Forelimb muscle (tissue), 1 donor: ENCODE data around the gene AP4E1. TPM values are rescaled to one million over a fixed set of nuclear protein-coding genes. Genes with fewer than 3 reads are reported as not detected.
"Not testable (repeated sequence)": the region's sequence is repeated elsewhere in the genome, so short reads cannot be mapped to it uniquely, and the experiment has no call there.

ENCODE experiments used
- DNase-seq: peaks from one replicate; pipeline ENCODE4 v3.0.0-alpha.2; 2013; ENCODE audit warnings: low read depth
- polyA plus RNA-seq: library from polyadenylated mRNA; unstranded; fragments of 120-200 nt; gene quantifications from one replicate; pipeline ENCODE4 v1.2.1, GENCODE V29; 2013; ENCODE audit not compliant: insufficient read length

Gene AP4E1
- polyA plus RNA-seq, 1 donor, result 7.7 TPM

DNA sequence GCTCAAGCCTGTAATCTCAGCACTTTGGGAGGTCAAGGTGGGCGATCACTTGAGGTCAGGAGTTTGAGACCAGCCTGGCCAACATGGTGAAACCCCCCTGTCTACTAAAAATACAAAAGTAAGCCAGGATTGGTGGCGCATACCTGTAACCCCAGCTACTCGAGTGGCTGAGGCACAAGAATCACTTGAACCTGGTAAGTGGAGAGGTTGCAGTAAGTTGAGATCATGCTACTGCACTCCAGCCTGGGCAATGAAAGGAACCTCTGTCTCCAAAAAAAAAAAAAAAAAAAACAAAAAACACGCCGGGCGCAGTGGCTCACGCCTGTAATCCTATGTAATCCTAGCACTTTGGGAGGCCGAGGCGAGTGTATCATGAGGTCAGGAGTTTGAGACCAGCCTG, 18.9 kb upstream of the AP4E1 start:
- DNase-seq, result no peak

GRCh38 chr15:50890751-50891150, 17.7 kb upstream of the AP4E1 start:
- no peak for DNase-seq

DNA sequence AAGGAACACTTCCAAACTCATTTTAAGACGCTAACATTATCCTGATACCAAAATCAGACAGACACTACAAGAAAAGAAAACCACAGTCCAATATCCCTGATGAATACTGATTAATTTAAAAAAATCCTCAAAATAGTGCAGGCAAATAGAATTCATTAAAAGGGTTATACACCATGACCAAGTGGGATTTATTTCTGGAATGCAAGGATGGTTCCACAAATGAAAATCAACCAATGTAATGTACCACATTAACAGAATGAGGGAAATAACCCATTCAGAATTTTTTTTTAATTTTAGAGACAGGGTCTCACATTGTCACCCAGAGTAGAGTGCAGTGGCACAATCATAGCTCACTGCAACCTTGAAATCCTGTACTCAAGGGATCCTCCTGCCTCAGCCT, 17.3 kb upstream of the AP4E1 start:
- no peak for DNase-seq

GRCh38 chr15:50893976-50894375, 14.5 kb upstream of the AP4E1 start:
- no peak for DNase-seq

- DNase-seq, result not testable (repeated sequence)
Measured at GRCh38 chr15:50901390-50901789, 7.1 kb upstream of the AP4E1 start.

GRCh38 chr15:50904211-50904610, 4.3 kb upstream of the AP4E1 start:
- no peak for DNase-seq

- no peak for DNase-seq
Measured at GRCh38 chr15:50905055-50905454, 3.4 kb upstream of the AP4E1 start.

DNA sequence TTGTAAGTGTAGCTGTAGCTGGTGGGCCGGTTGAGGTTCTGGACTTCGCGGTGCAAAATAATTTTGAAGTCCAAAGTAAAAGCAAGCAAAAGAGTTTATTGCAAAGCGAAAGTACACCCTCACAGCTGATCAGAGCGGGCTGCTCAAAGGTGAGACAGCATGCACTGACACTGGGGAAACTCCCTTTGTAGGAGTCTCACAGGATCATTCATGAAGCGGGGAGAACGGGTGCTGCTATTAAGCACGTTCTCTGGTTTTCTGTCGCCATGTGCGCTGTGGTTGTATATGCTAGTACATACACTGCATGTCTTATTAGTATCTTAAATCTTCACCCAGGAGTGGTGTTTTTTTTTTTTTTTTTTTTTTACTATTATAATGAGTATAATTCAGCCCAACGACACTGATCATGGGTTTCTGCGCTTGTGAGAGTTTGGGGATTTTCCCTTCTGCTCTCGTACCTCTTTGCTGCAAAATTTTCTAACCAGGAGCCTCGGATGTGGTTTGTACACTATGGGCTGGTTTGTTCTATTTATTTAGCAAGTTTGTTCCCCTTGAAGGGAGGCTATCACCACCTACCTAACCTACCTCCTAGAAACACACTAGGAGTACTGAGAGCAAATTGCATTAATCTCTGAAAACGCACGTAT, 1.4 kb upstream of the AP4E1 start:
- no peak for DNase-seq

- no peak for DNase-seq
Measured at GRCh38 chr15:50907601-50908208, 778 bp upstream of the AP4E1 start.

GRCh38 chr15:50909010-50909317, 481 bp downstream of the AP4E1 start:
- no peak for DNase-seq

- not testable (repeated sequence) for DNase-seq
Measured at GRCh38 chr15:50910426-50910795, 1.9 kb downstream of the AP4E1 start.

GRCh38 chr15:50911001-50911400, 2.5 kb downstream of the AP4E1 start:
- DNase-seq, result no peak

GRCh38 chr15:50911621-50912020, 3.1 kb downstream of the AP4E1 start:
- no peak for DNase-seq

DNA sequence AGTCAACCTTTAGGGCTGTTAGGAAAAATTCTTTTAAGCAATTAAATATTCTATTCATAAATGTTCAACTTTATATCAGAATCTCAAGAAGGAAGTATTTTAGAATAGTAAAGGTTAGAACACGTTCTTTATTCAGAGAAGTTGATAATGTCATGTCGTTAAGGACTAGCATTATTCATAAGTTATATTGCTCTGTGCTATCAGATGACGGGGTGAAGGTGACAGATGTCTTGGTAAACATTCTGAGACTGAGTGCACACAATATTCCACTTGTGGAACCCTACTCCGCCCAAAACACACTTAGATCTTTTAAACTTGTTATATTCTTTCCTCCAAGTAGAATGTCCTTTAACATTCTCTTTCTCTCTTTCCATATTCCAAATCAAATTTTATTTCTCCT, 7.9 kb downstream of the AP4E1 start:
- no peak for DNase-seq

GRCh38 chr15:50919359-50919758, 10.9 kb downstream of the AP4E1 start:
- DNase-seq, result not testable (repeated sequence)

DNA sequence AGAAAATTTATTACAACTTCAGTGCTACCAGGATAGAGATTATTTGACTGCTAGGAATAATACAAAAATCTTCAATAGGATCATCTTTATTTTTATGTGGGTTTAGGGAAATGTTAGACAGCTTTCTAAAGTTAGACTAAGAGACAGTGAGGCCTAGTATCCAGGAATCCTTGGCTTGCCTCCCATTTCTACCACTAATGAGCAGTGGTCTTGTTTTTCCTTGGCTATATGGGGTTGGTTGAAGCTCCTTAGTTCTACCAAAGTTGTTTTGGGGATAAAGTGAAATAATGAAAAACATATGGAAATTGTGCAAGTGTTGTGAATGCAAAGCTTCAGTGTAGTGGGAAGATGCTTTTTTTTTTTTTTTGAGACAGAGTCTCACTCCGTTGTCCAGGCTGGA, 16.8 kb downstream of the AP4E1 start:
- DNase-seq, result no peak

- DNase-seq, result no peak
Measured at GRCh38 chr15:50929062-50929461, 20.6 kb downstream of the AP4E1 start.

DNA sequence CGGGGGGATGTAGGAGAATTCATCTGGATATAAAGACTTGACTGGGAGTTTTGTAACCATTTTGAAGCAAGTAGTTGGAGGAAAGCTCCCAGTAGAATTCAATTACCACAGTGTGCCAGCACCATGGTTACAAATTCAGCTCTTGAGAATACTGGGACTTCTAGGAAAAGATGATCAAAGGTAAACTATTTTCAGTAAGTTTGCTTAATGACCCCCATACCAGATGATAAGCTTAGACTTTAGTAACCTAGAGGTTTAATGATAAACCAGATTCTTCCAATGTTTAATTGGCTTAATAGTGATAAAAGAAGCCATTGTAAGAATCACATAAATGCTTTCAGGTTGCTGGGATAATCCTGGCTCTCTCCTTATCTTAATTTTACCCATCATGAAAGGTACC, 22.3 kb downstream of the AP4E1 start:
- DNase-seq, result no peak

DNA sequence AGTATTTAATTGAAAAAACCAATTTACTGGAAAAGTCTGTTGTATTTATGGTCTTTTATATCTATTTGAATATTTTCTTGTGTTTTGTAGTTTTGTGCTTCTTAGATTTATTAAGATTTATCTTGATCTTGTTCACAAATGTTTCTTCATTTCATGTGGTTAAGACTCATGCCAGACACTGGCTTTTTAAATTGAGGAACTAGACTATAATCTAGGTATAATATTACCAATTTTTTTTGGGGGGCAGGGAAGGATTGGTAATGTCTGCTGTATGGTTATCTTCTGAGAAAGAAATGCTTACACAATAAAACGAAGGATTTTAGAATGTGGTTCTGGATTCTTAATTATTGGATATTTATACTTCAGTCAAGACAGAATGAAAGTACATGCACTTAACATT, 24.9 kb downstream of the AP4E1 start:
- no peak for DNase-seq

DNA sequence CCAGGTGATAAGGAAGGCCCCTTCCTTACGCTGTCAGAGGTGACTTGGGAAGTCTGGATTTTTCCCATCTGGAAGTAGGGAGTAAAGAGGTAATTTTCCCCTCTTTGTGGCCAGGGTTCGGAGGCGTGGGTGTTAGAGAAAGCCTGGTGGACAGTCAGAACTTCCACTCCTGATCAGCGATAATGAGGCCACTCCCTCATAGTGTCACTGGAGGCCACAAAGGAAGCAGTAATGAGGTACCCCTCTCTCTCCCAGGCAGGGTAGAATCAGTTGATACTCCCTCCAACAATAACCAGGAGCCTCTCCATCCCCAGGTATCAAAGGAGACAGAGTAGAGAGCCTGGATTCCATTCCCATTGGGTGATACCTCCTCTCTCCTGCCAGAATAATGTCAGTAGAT, 30.0 kb downstream of the AP4E1 start:
- no peak for DNase-seq

DNA sequence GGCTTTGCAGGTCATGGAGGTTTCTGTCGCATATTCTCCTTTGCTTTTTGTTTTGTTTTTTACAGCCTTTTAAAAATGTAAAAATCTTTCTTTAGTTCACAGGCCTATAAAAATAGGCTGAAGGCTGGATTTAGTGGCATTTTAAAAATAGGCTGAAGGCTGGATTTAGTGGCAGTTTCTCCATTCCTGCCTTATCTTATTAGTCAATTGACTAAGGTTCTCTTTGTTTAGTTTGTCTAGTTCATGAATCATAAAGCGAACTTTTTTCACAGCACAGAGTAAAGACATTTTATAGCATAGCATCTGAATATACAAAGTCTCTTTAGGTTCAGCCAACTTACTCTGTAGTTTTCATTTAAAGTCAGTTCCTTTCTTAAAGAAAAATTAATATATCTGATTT, 31.4 kb downstream of the AP4E1 start:
- DNase-seq, result no peak

- DNase-seq, result no peak
Measured at GRCh38 chr15:50940506-50940905, 32.0 kb downstream of the AP4E1 start.

DNA sequence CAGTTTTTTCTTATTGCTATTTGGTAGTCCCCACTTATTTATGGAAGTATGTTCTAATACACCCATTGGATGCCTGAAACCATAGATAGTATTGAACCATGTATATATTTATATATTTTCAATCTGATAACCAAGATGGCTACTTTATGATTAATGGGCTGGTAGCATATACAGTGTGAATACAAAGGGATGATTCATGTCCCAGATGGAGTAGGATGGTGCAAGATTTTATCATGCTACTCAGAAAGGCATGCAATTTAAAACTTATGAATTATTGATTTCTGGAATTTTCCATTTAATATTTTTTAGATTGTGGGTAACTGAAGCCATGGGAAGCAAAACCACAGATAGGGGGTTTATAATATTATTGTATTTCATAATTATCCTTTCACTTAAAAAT, 35.2 kb downstream of the AP4E1 start:
- DNase-seq, result no peak

GRCh38 chr15:50944672-50945071, 36.2 kb downstream of the AP4E1 start:
- DNase-seq, result no peak
